GM12878 (cell line): ENCODE measurements around the gene PROSER3. TPM values are rescaled to one million over a fixed set of nuclear protein-coding genes. Genes with fewer than 3 reads are reported as not detected.

Experiments
- BCL11A ChIP-seq: IDR thresholded peaks from 2 replicates; pipeline ENCODE4 v1.6.1; 2011; ENCODE audit warnings: low read depth, low read length
- CHD1 ChIP-seq: IDR thresholded peaks from 2 replicates; pipeline ENCODE4 v1.6.1; 2012; ENCODE audit warnings: low read depth, low read length, improper control_type of control experiment
- ESRRA ChIP-seq: IDR thresholded peaks from 2 replicates; pipeline ENCODE4 v1.6.1; 2012; ENCODE audit warnings: mild to moderate bottlenecking, low read length, improper control_type of control experiment
- FOXM1 ChIP-seq: IDR thresholded peaks from 2 replicates; pipeline ENCODE4 v1.6.1; 2012; ENCODE audit warnings: low read depth, mild to moderate bottlenecking, inconsistent platforms, low read length, moderate library complexity
- HCFC1 ChIP-seq: fragments of 150-350 bp; IDR thresholded peaks from 2 replicates; pipeline ENCODE4 v1.6.1; 2014; ENCODE audit warnings: low read length
- HDGF ChIP-seq: fragments of 450-650 bp; IDR thresholded peaks from 2 replicates; pipeline ENCODE4 v1.6.1; 2016; ENCODE audit warnings: antibody characterized with exemption
- JUND ChIP-seq: IDR thresholded peaks from 2 replicates; pipeline ENCODE4 v1.6.1; 2012; ENCODE audit warnings: low read depth, mild to moderate bottlenecking, low read length, improper control_type of control experiment, moderate library complexity
- LARP7 ChIP-seq: fragments of 450-650 bp; IDR thresholded peaks from 2 replicates; pipeline ENCODE4 v1.6.1; 2017; ENCODE audit warnings: mild to moderate bottlenecking
- MEF2A ChIP-seq: IDR thresholded peaks from 2 replicates; pipeline ENCODE4 v1.6.1; 2011; ENCODE audit warnings: low read depth, mild to moderate bottlenecking, low read length, moderate library complexity; ENCODE audit not compliant: insufficient read depth
- MTA3 ChIP-seq: IDR thresholded peaks from 2 replicates; pipeline ENCODE4 v1.6.1; 2012; ENCODE audit warnings: low read length, inconsistent platforms, borderline replicate concordance
- NBN ChIP-seq: fragments of 450-650 bp; IDR thresholded peaks from 2 replicates; pipeline ENCODE4 v1.6.1; 2016
- NR2F1 ChIP-seq: fragments of 450-650 bp; conservative IDR thresholded peaks from 2 replicates; pipeline ENCODE4 v1.6.1; 2017; ENCODE audit warnings: mild to moderate bottlenecking
- PAX5 ChIP-seq: IDR thresholded peaks from 2 replicates; pipeline ENCODE4 v1.6.1; 2011; ENCODE audit warnings: low read depth, low read length, borderline replicate concordance
- POLR2A ChIP-seq: IDR thresholded peaks from 2 replicates; pipeline ENCODE4 v1.6.1; 2011; ENCODE audit warnings: low read depth, mild to moderate bottlenecking, low read length
- POU2F2 ChIP-seq: IDR thresholded peaks from 3 replicates; pipeline ENCODE4 v1.6.1; 2011; ENCODE audit warnings: low read depth, mild to moderate bottlenecking, low read length, borderline replicate concordance
- RFX5 ChIP-seq: IDR thresholded peaks from 2 replicates; pipeline ENCODE4 v1.6.1; 2011; ENCODE audit warnings: low read depth, low read length, improper control_type of control experiment
- RUNX3 ChIP-seq: IDR thresholded peaks from 2 replicates; pipeline ENCODE4 v1.6.1; 2012; ENCODE audit warnings: low read length, inconsistent platforms
- SIN3A ChIP-seq: IDR thresholded peaks from 2 replicates; pipeline ENCODE4 v1.6.1; 2012; ENCODE audit warnings: low read depth, low read length, improper control_type of control experiment
- SREBF2 ChIP-seq: IDR thresholded peaks from 2 replicates; pipeline ENCODE4 v1.6.1; 2012; ENCODE audit warnings: mild to moderate bottlenecking, low read length
- TBL1XR1 ChIP-seq: IDR thresholded peaks from 2 replicates; pipeline ENCODE4 v1.6.1; 2012; ENCODE audit warnings: low read depth, low read length, improper control_type of control experiment
- polyA plus RNA-seq, 11 experiments: library from polyadenylated mRNA; depleted of rRNA in 4 of 11; unstranded in 6 of 11; stranded (reverse) in 5 of 11; fragments of >200 nt; fragmentation: Nextera tagmentation in 4 of 11; fragmentation: Illumina TruSeq in 1 of 11; extraction: Ambion mirVana in 4 of 11; extraction: Trizol in 1 of 11; gene quantifications; 1 replicate in 1 of 11; 2 replicates in 10 of 11; pipeline versions ENCODE4 v1.2.1 to v1.2.3, GENCODE V29; 2011 to 2016; ENCODE audit warnings: inconsistent platforms in 2 of 11, missing spikeins in 2 of 11, low read depth in 1 of 11
- total RNA-seq, 4 experiments: library from RNA; depleted of rRNA in 3 of 4; stranded (reverse); fragments of >200 nt in 3 of 4; fragmentation: Illumina TruSeq in 1 of 4; extraction: Trizol in 1 of 4; gene quantifications; 2 replicates each; pipeline versions ENCODE4 v1.2.1 to v1.2.3, GENCODE V29; 2013 to 2021
- TF ChIP-seq, protein P1 (sequence below): fragments of 450-650 bp; IDR thresholded peaks from 2 replicates; pipeline ENCODE4 v1.6.1; 2017; ENCODE audit warnings: low read depth, mild to moderate bottlenecking, moderate library complexity
- TF ChIP-seq, protein P2 (sequence below): IDR thresholded peaks from 2 replicates; pipeline ENCODE4 v1.6.1; 2012; ENCODE audit warnings: improper control_type of control experiment, low read depth, low read length; ENCODE audit not compliant: insufficient replicate concordance

PROSER3 gene
- total and polyA plus RNA-seq, 10 of the 15 experiments (the other 5 are each of a cell fraction or from before 2014, with no cell fraction given): 0.85 to 25.1 (median 9.6) TPM

DNA sequence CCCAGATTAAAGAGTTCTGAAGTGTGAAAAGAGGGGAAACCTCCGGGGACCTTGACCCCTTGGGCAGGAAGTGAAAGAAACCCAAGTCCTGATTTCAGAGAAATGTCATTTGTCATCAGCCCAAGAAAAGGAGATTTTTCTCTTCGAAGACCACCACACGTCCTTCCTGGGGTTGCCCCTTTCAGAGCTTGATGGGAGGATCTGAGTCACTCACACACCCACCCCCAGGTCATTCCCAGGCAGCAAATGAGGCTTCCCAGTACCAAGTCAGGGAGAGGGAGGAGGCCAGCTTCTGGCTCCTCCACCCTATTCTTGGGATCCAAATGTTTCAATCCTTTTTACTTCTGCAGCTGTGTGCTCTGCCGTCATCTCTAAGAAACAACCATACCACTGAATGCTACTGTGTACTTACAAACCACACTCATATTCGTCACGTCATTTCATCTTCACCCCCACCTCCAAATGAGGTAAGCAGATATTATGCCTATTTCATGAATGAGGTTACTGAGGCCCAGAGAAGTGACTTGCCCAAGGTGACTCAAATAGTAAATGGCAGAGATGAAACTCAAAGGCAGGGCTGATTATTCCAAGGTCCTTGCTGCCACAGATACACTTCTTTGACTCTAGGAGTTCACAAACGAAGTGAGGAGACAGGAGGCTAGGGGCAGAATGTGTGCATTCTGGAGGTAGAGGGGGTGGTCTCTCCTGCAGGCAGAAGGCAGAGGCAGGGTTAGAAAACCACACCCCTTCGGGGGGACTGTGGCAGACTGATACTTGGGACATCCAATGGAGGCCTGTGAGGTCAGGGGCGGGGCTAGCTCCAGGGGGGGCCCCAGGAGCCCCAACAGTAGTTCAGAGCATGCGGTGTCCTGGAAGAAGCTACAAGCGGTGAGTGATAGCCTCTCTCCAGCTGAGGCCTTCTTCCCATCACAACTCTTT, 45.1 kb upstream of the PROSER3 start (continued):
- TF ChIP-seq ESRRA (peak; percentile 57; the same call in 1 of the 2 replicates), POLR2A (peak; percentile 80), RUNX3 (peak; percentile 86), HDGF (no peak), FOXM1 (no peak; the same call in 1 of the 2 replicates), SREBF2 (no peak), NBN (peak; percentile 88), RFX5 (0 out of 2 replicates have a peak, but pooled peaks have one; percentile 27), POU2F2 (no peak; the same call in 2 of the 3 replicates), HCFC1 (no peak; the same call in 1 of the 2 replicates), TBL1XR1 (no peak), SIN3A (peak; percentile 62), LARP7 (peak; percentile 48; the same call in 1 of the 2 replicates), BCL11A (peak; percentile 46; the same call in 1 of the 2 replicates), CHD1 (0 out of 2 replicates have a peak, but pooled peaks have one; percentile 52), MTA3 (no peak), PAX5 (0 out of 2 replicates have a peak, but pooled peaks have one; percentile 29), JUND (no peak), MEF2A (no peak), NR2F1 (peak; percentile 88)
- TF ChIP-seq, protein P1, sequence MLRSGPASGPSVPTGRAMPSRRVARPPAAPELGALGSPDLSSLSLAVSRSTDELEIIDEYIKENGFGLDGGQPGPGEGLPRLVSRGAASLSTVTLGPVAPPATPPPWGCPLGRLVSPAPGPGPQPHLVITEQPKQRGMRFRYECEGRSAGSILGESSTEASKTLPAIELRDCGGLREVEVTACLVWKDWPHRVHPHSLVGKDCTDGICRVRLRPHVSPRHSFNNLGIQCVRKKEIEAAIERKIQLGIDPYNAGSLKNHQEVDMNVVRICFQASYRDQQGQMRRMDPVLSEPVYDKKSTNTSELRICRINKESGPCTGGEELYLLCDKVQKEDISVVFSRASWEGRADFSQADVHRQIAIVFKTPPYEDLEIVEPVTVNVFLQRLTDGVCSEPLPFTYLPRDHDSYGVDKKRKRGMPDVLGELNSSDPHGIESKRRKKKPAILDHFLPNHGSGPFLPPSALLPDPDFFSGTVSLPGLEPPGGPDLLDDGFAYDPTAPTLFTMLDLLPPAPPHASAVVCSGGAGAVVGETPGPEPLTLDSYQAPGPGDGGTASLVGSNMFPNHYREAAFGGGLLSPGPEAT: peak; percentile 70; the same call in 1 of the 2 replicates
- TF ChIP-seq, protein P2, sequence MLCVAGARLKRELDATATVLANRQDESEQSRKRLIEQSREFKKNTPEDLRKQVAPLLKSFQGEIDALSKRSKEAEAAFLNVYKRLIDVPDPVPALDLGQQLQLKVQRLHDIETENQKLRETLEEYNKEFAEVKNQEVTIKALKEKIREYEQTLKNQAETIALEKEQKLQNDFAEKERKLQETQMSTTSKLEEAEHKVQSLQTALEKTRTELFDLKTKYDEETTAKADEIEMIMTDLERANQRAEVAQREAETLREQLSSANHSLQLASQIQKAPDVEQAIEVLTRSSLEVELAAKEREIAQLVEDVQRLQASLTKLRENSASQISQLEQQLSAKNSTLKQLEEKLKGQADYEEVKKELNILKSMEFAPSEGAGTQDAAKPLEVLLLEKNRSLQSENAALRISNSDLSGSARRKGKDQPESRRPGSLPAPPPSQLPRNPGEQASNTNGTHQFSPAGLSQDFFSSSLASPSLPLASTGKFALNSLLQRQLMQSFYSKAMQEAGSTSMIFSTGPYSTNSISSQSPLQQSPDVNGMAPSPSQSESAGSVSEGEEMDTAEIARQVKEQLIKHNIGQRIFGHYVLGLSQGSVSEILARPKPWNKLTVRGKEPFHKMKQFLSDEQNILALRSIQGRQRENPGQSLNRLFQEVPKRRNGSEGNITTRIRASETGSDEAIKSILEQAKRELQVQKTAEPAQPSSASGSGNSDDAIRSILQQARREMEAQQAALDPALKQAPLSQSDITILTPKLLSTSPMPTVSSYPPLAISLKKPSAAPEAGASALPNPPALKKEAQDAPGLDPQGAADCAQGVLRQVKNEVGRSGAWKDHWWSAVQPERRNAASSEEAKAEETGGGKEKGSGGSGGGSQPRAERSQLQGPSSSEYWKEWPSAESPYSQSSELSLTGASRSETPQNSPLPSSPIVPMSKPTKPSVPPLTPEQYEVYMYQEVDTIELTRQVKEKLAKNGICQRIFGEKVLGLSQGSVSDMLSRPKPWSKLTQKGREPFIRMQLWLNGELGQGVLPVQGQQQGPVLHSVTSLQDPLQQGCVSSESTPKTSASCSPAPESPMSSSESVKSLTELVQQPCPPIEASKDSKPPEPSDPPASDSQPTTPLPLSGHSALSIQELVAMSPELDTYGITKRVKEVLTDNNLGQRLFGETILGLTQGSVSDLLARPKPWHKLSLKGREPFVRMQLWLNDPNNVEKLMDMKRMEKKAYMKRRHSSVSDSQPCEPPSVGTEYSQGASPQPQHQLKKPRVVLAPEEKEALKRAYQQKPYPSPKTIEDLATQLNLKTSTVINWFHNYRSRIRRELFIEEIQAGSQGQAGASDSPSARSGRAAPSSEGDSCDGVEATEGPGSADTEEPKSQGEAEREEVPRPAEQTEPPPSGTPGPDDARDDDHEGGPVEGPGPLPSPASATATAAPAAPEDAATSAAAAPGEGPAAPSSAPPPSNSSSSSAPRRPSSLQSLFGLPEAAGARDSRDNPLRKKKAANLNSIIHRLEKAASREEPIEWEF: no peak
